Smooth muscle cell (in vitro differentiated cells): ENCODE results near the gene RTN1. TPM values are rescaled to one million over a fixed set of nuclear protein-coding genes. Genes with fewer than 3 reads are reported as not detected.

Experiments used
- DNase-seq: peaks from one replicate; lab custom pipeline; 2025; ENCODE audit not compliant: unreplicated experiment; lab: John Stamatoyannopoulos, UW
- H2AFZ ChIP-seq: fragments of 200-600 bp; sonication (generic); 2 replicates; pipeline ENCODE4 v1.6.0; 2016; ENCODE audit warnings: antibody characterized with exemption, low read depth, mild to moderate bottlenecking
- H3F3A ChIP-seq: fragments of 200-600 bp; sonication (generic); 2 replicates; pipeline ENCODE4 v1.6.0; 2017; ENCODE audit warnings: antibody characterized with exemption, low read depth
- H3K27ac ChIP-seq: fragments of 200-600 bp; sonication (generic); 2 replicates; pipeline ENCODE4 v1.5.1; 2016; ENCODE audit warnings: low read depth, mild to moderate bottlenecking
- H3K27me3 ChIP-seq: fragments of 200-600 bp; sonication (generic); 2 replicates; pipeline ENCODE4 v1.6.1; 2016; ENCODE audit warnings: low read depth, mild to moderate bottlenecking
- H3K36me3 ChIP-seq: fragments of 200-600 bp; sonication (generic); 2 replicates; pipeline ENCODE4 v1.5.1; 2016; ENCODE audit warnings: low read depth
- H3K4me1 ChIP-seq: fragments of 200-600 bp; sonication (generic); 2 replicates; pipeline ENCODE4 v1.5.1; 2016; ENCODE audit warnings: low read depth
- H3K4me2 ChIP-seq: fragments of 200-600 bp; sonication (generic); 2 replicates; pipeline ENCODE4 v1.6.0; 2016; ENCODE audit warnings: mild to moderate bottlenecking
- H3K4me3 ChIP-seq: fragments of 200-600 bp; sonication (generic); 2 replicates; pipeline ENCODE4 v1.5.1; 2016; ENCODE audit warnings: mild to moderate bottlenecking
- H3K79me2 ChIP-seq: fragments of 200-600 bp; sonication (generic); 2 replicates; pipeline ENCODE4 v1.6.0; 2016; ENCODE audit warnings: low read depth, mild to moderate bottlenecking
- H3K9ac ChIP-seq: fragments of 200-600 bp; sonication (generic); 2 replicates; pipeline ENCODE4 v1.6.0; 2016; ENCODE audit warnings: low read depth
- H3K9me3 ChIP-seq: fragments of 200-600 bp; sonication (generic); replicated peaks from 2 replicates; pipeline ENCODE4 v1.5.1; 2016; ENCODE audit warnings: low read depth
- H4K20me1 ChIP-seq: fragments of 200-600 bp; sonication (generic); 2 replicates; pipeline ENCODE4 v1.6.0; 2016; ENCODE audit warnings: low read depth
- WGBS: methylation state at CpG from one replicate; pipeline ENCODE4 v1.1.7; 2016; ENCODE audit warnings: low lambda C conversion rate; 5-methylcytosine and 5-hydroxymethylcytosine counted together
- polyA plus RNA-seq: library from polyadenylated mRNA; unstranded; fragments of >200 nt; fragmentation: Nextera tagmentation; extraction: Ambion mirVana; gene quantifications from 2 replicates; pipeline ENCODE4 v1.2.1, GENCODE V29; 2016
- total RNA-seq: library from RNA; depleted of rRNA; stranded (reverse); fragments of >200 nt; gene quantifications from 2 replicates; pipeline ENCODE4 v1.2.3, GENCODE V29; 2014
- TF ChIP-seq, protein P1 (sequence below): fragments of 200-600 bp; sonication (generic); IDR thresholded peaks from 2 replicates; pipeline ENCODE4 v1.5.1; 2017; ENCODE audit warnings: borderline replicate concordance, mild to moderate bottlenecking, antibody characterized with exemption; ENCODE audit not compliant: insufficient read depth, poor library complexity, severe bottlenecking

Gene RTN1
- total and polyA plus RNA-seq, 2 experiments from 2014 or later: not detected

DNA sequence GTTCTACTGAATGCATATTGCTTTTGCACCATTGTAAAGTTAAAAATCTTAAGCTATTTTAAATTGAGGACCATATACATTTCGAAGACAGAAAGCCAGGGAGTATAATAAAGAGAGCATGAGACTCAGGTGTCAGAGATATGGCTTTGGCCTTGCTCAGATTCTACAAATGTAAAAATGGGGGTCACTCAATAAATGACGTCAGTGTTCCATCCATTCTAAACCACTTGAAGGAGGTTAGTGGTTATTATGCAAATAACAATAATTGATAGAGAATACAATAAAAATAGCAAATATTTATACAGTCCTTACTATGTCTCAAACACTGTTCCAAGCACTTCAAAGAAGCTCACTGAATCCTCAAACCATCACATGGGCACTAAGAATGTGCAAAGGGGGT is 20.1 kb downstream of the RTN1 start:
- H3K4me1 ChIP-seq: no peaks in the 10 kb centered on the region
- H3K9me3 ChIP-seq: no peaks in the 10 kb centered on the region
- no peak overlapping the region for H3K4me3 ChIP-seq
- 75% methylated on average over 2 of the region's 2 CpGs for WGBS
- no peaks in the 10 kb centered on the region for H3K36me3 ChIP-seq
- H2AFZ ChIP-seq: no peak overlapping the region
- no peak overlapping the region for H3K4me2 ChIP-seq
- DNase-seq: no peak
- no peaks in the 10 kb centered on the region for H3F3A ChIP-seq
- no peak overlapping the region for H3K27ac ChIP-seq
- TF ChIP-seq, protein P1, sequence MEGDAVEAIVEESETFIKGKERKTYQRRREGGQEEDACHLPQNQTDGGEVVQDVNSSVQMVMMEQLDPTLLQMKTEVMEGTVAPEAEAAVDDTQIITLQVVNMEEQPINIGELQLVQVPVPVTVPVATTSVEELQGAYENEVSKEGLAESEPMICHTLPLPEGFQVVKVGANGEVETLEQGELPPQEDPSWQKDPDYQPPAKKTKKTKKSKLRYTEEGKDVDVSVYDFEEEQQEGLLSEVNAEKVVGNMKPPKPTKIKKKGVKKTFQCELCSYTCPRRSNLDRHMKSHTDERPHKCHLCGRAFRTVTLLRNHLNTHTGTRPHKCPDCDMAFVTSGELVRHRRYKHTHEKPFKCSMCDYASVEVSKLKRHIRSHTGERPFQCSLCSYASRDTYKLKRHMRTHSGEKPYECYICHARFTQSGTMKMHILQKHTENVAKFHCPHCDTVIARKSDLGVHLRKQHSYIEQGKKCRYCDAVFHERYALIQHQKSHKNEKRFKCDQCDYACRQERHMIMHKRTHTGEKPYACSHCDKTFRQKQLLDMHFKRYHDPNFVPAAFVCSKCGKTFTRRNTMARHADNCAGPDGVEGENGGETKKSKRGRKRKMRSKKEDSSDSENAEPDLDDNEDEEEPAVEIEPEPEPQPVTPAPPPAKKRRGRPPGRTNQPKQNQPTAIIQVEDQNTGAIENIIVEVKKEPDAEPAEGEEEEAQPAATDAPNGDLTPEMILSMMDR: no peak
- H3K79me2 ChIP-seq: no peaks in the 10 kb centered on the region
- H3K27me3 ChIP-seq: no peaks in the 10 kb centered on the region
- H3K9ac ChIP-seq: no peak overlapping the region
- H4K20me1 ChIP-seq: no peaks in the 10 kb centered on the region

DNA sequence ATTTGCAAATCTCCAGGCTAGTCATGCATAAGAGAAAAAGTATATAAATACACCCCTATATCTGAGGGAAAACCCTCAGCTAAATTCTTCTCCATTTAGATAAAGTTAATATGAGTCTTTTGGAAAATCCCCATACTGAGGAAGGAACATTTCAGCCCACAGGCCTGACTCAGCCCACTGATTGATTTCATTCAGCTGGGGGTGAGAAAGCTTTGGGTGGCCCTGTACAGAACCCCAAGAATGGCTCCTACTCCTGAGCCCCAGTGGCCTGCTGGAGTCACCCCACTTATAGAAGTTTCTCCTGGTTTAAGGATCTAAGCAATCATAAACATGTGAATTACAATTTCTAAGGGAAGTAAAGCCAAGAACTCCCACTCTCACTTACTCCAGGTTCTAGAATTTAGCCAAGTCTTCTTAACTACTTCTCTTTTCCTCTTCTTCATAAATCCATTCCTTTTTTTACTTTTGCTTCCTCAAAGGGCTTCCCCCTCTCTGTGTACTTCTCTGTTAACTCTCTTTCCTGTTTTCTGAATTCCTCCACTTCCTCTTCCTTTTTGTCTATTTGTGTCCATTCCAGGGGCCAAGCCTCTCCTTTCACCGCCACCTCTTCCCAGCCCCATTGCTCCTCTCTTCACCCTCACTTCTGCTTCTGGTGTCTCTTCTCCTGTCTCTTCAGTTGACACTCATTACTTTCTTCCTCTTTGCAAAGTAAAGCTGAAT is 21.0 kb downstream of the RTN1 start:
- Histone ChIP-seq H3K4me3 (no peak overlapping the region), H3K9ac (no peak overlapping the region), H3K27me3 (no peaks in the 10 kb centered on the region), H4K20me1 (no peaks in the 10 kb centered on the region), H3K79me2 (no peaks in the 10 kb centered on the region), H3K4me2 (no peak overlapping the region), H3F3A (no peaks in the 10 kb centered on the region), H2AFZ (no peak overlapping the region), H3K27ac (no peak overlapping the region), H3K9me3 (no peaks in the 10 kb centered on the region), H3K36me3 (no peaks in the 10 kb centered on the region), H3K4me1 (no peaks in the 10 kb centered on the region)
- TF ChIP-seq, protein P1: no peak
- no peak for DNase-seq
- 89% methylated on average over 1 of the region's 1 CpG for WGBS

DNA sequence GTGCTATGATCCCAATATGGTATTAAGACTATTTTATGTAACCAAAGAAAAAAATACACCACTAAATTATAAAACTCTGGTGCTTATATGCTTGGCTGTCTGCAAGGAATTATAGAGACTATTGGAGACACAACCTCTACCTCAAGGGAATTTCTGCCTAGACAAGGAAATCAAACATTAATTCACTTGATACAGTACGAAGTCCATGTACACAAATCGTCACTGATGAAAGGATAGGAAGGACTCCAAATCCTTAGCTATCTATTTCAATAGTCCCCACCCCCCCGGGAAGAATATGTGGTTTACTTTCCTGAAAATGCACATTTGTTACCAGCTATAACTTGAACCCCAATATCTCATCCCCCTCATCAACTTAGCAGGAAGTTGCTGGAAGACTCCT is 21.9 kb downstream of the RTN1 start:
- Histone ChIP-seq H3K4me2 (no peak overlapping the region), H3K27me3 (no peaks in the 10 kb centered on the region), H3K4me3 (no peak overlapping the region), H2AFZ (no peak overlapping the region), H3K9ac (no peak overlapping the region), H4K20me1 (no peaks in the 10 kb centered on the region), H3K36me3 (no peaks in the 10 kb centered on the region), H3K27ac (no peak overlapping the region), H3K4me1 (no peaks in the 10 kb centered on the region), H3K9me3 (no peaks in the 10 kb centered on the region), H3K79me2 (no peaks in the 10 kb centered on the region), H3F3A (no peaks in the 10 kb centered on the region)
- DNase-seq: no peak
- WGBS: 79% methylated on average over 3 of the region's 3 CpGs
- TF ChIP-seq, protein P1: no peak

DNA sequence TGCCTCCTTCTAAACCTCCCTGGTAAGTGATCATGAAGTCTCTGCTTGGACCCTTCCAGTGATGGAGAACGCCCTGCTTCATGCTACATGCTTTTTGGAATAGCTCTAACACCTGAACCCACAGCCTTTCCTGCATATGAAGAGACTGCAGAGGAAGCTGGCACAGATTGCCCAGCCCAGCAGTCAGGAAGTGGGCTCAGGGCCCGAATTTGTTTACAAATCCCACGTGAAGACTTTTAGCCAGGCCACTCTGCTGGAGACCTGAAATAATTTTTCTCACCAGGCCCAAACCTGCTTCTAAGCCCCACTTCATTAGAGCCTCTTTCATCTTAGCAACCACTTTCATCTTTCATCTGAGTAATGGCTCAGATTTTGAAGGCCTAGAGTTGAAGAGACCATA is 22.9 kb downstream of the RTN1 start:
- TF ChIP-seq, protein P1: no peak
- no peak overlapping the region for H3K9ac ChIP-seq
- H3K9me3 ChIP-seq: no peaks in the 10 kb centered on the region
- no peaks in the 10 kb centered on the region for H3K4me1 ChIP-seq
- H3K27ac ChIP-seq: no peak overlapping the region
- H4K20me1 ChIP-seq: no peaks in the 10 kb centered on the region
- no peaks in the 10 kb centered on the region for H3K27me3 ChIP-seq
- H3K79me2 ChIP-seq: no peaks in the 10 kb centered on the region
- H3K4me3 ChIP-seq: no peak overlapping the region
- no peaks in the 10 kb centered on the region for H3F3A ChIP-seq
- H3K4me2 ChIP-seq: no peak overlapping the region
- no peak overlapping the region for H2AFZ ChIP-seq
- DNase-seq: no peak
- H3K36me3 ChIP-seq: no peaks in the 10 kb centered on the region
- 71% methylated on average over 3 of the region's 3 CpGs for WGBS
